HG03442 (cell line): Measurements from ENCODE around the gene PLEKHH2.
"Not testable (repeated sequence)": the region's sequence is repeated elsewhere in the genome, so short reads cannot be mapped to it uniquely, and the experiment has no call there.

Source experiments
- ATAC-seq: cut with Tn5 transposase; IDR thresholded peaks from one replicate; pipeline ENCODE4 v1.9.1; 2021; ENCODE audit warnings: mild to moderate bottlenecking, moderate library complexity; ENCODE audit not compliant: unreplicated experiment

PLEKHH2 gene

DNA sequence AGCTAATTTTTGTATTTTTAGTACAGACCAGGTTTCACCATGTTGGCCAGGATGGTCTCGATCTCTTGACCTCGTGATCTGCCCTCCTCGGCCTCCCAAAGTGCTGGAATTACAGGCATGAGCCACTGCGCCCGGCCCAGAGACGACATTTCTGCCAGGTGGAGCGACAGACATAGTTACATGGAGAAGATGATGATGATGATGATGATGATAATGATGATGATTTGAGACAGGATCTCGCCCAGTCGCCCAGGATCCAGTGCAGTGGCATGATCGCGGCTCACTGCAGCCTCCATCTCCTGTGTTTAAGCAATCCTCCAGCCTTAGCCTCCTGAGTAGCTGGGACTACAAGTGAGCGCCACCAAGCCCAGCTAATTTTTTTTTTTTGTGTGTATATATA, 907 bp upstream of the PLEKHH2 start:
- ATAC-seq, result not testable (repeated sequence)

DNA sequence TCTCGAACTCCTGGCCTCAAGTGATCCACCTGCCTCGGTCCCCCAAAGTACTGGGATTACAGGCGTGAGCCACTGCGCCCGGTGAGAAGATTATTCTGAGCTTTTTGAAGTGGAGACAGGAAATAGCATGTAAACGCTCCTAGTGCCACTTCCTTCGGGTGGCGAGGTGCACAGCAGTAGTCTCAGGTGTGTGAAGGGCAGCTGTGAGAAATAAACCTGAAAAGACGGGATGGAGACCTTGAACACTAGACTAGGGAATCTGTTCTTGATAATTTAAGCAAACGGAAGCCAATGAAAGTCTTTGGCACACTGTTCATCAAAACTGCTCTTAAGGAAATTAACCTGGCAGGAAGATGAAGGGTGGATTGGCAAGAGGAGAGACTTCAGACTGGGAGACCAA, 439 bp upstream of the PLEKHH2 start:
- ATAC-seq, result no peak

DNA sequence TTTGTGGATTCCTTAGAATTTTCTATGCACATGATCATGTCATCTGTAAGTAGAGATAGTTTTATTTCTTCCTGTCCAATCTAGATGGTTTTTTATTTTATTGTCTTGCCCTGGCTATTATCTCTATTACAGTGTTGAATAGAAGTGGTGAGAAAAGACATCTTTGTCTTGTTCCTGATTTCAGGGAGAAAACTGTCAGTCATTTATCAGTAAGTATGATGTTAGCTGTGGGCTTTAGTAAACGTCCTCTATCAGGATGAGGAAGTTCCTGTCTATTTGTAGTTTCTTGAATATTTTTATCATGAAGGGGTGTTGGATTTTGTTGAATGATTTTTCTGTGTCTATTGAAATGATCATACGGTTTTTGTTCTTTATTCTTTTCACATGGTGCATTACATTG, 5.3 kb downstream of the PLEKHH2 start:
- no peak for ATAC-seq

DNA sequence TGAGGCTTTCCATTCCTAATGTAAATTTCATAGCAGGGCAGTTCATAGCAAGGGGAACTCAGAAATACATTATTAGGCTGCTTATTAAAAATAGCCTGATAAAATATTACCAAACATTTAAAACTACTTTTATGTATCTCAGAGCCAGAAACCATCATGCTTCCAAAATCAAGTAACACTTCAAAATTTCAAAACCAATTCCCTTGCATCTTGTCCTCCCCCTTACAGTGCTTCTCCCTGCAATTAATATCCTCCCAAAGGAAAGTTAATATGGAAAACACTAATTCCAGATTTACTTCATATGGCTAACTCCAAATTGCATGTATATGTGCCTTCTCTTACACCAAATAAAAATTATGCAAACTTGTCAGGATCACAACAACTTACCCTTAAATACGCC, 6.6 kb downstream of the PLEKHH2 start:
- no peak for ATAC-seq

DNA sequence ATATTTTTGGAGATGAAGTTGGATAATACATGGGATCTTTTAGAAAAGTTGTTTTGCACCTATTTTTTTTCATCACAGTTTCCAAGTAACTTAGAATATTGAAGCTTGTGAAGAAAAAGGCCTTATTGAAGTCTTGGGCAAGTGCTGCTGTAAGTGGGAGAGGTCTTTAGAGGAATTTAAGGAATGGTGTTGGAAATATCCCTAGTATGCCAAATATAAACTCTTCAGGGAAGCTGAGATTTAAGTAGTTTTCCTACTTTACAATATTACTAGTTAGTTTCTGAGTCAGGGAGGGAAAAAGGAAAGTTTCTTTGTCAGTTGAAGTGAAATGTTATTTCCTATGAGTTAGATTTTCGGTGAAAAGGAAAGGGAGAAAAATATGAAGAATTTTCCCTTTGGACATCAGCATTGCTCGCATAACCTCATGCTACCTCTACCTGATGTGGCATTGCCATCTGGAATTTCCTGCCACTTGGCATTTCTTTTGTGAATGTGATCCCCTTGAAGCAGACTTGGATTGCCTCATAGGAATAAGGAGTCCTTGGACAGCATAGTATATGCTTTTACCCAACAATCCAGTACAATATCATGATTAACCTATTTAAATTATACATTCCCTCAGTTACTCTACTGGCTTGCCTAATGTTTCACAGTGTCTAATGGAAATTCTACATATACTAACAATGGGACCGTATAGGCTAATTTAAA, 12.1 kb downstream of the PLEKHH2 start:
- ATAC-seq, result no peak

DNA sequence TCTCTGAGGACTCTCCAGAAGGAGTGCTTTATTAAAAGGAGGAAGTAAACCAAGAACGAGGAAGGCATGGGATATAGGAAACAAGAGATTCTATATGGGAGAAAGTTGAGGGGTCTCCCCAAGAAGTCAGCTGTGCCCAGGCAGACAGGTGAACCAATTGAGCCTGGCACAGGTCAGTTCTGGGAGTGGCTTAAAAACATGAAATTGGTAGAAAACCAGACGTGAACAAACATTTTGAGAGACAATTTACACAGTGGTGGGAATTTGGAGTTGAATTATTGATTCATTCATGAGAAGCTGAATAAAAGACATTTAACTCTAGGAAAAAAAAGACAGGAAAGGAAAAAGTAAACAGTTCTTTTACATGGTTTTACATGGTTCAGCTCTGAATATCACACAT, 16.4 kb downstream of the PLEKHH2 start:
- ATAC-seq, result no peak

DNA sequence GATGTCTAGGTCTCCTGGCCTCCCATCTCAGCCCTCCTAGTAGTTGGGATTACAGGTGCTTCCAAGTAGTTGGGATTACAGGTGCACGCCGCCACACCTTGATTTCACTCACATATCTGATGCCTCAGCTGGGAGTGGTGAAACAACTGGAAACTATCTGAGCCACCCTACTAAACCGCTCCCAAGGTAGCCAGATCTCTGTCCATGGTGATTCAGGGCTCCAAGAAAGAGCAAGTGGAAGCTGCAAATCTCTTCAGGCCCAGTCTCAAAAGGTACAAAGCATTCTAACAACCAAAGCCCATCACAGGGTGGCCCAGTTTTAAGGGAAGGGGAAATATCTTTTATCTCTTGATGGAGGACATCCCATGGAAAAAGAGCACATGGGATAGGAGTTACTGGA, 20.2 kb downstream of the PLEKHH2 start:
- no peak for ATAC-seq

DNA sequence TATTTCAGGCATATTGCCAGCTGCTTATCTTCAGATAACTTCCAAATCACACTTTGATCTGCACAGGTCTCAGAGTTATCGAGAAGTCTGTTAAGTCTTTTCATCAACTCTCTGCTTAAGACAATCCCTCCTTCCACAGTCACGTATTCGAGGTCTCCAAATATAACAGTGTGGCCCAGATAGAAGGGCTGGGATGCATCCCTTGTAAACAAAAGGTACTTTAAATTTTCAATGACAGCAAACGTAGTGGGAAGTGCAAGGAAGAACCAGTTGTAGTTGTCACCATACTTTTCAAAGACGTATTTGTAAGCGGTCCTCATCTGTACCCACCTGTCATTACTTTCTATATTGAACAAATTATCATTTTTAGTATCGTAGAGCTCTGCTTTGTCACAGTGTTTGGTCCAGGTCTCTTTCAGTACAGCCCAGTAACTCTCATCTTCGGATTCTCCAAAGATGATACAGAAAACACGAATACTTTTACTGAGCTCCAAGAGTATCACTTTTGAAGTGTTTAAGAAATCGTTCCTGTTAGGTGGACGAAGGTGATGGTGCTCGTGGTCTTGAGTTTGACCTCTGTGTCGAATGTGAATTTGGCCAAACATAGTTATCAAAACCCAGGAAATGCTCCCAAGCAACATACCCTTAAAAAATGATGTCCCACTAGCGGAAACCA, 38.7 kb downstream of the PLEKHH2 start:
- ATAC-seq, result no peak

DNA sequence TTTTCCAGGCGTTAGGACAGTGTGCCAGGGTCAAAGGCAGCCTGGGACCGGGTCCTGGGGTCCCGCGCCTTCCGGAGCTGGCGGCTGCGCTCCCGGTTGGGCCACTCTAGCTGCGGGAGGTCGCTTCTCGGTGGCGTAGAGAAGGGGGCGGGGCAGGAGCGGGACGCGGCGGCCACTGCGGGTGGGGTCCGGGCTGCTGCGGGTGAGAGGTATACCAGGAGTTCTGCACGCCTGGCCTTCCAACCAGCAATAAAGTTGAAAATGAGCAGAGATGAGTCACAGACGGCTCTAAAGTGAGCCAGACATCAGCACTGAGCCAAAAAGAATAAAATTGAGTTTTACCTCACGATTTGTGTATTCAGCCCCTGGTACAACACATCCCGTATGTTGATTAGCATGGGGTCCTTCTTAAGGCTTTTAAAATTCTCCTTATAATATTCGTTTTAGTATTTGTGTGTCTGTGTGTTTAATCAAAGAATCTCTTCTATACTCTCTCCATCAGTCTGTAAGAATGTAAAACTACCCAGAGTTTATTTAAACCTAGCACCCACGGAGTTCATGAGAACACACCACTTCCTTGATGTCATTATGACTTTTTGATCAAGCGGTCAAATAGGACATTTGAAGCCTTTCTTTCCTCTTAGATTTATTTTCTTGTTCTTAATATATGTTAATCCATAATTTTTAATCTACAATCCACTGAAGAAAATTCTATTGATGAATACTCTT, 39.4 kb downstream of the PLEKHH2 start, which contains the start of gene C1GALT1C1L:
C1GALT1C1L (minus strand) TSS at position 108 of the 729 bp plus-strand sequence; CDS start at position 1, 107 bp downstream.
- ATAC-seq, result no peak

DNA sequence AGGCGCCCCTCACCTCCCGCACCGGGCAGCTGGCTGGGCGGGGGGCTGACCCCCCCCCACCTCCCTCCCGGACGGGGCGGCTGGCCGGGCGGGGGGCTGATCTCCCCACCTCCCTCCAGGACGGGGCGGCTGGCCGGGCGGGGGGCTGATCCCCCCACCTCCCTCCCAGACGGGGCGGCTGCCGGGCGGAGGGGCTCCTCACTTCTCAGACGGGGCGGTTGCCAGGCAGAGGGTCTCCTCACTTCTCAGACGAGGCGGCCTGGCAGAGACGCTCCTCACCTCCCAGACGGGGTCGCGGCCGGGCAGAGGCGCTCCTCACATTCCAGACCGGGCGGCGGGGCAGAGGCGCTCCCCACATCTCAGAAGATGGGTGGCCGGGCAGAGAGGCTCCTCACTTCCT, 40.7 kb downstream of the PLEKHH2 start:
- not testable (repeated sequence) for ATAC-seq

DNA sequence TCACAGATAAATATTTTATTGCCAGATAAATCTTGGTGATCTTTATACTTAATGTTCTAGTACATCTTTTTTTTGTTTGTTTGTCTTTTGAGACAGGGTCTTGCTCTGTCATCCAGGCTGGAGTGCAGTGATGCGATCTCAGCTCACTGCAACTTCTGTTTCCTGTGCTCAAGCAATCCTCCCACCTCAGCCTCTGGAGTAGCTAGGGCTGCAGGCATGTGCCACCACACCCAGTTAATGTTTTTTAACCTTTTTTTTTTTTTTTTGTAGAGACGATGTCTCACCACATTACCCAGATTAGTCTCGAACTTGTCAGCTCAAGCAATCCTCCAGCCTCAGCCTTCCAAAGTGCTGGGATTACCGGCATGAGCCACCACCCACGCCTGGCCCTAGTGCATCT, 48.3 kb downstream of the PLEKHH2 start:
- no peak for ATAC-seq

DNA sequence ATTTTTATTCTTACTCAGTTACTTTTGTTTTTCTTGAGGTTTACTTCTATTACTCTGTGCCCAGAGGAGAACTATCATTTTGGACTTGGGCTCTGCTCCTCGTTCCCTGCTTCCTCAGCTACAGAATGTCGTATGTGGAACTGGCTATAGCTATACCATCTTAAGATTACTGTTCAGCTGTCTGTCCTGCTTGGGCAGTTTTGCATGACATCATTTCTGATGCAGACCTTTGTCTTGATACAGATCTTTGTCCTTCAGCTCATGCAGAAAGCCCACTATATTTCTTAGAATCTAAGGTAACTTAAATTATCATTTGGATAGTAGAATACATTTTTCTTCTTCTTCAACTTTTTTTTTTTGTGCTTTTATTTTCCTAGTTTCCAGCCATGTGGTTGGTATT, 52.9 kb downstream of the PLEKHH2 start:
- no peak for ATAC-seq

DNA sequence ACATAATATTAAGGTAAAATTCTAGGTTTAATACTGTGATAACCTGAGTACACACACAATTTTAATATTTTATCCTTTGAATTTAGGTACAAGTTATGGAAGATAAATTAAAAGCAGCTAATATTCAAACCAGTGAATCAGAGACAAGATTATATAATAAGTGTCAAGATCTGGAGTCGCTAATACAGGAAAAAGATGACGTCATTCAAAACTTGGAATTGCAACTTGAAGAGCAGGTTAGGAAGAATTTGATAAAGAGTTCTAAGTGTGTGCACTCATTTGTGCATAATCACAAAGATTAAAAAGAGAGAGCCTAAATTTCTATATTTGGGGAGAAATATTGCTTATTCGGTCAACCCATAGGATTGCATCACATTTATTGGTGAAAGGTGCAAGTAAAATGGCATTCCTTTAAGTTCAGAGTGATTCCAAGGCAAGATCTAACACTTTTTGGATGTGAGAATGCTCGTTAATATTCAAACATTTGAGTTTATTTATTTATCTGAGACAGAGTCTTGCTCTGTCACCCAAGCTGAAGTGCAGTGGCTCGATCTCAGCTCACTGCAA, 55.5 kb downstream of the PLEKHH2 start:
- no peak for ATAC-seq

DNA sequence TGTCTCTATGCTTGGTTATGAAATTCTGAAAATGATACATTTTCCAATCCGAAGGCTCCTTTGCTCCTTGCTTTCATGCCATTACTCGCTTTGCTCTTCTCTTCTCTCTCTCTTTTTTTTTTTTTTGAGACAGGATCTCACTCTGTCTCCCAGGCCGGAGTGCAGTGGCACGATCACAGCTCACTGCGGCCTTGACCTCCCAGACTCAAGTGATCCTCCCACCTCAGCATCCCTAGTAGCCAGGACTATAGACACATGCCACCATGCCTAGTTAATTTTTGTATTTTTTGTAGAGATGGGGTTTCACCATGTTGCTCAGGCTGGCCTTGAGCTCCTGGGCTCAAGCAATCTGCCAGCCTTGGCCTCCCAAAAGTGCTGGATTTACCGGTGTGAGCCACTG, 61.1 kb downstream of the PLEKHH2 start:
- ATAC-seq, result not testable (repeated sequence)

DNA sequence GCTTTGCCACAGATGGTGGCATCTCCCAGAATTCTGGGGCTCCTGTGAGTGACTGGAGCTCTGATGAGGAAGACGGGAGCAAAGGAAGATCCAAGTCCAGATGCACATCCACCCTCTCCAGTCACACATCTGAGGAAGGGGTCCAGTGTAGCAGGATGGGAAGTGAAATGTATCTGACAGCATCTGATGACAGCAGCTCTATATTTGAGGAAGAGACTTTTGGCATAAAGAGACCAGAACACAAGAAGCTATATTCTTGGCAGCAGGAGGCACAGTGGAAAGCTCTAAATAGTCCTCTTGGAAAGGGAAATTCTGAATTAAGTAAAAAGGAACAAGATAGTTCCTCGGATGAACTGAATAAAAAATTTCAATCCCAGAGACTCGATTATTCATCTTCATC, 62.7 kb downstream of the PLEKHH2 start:
- no peak for ATAC-seq

DNA sequence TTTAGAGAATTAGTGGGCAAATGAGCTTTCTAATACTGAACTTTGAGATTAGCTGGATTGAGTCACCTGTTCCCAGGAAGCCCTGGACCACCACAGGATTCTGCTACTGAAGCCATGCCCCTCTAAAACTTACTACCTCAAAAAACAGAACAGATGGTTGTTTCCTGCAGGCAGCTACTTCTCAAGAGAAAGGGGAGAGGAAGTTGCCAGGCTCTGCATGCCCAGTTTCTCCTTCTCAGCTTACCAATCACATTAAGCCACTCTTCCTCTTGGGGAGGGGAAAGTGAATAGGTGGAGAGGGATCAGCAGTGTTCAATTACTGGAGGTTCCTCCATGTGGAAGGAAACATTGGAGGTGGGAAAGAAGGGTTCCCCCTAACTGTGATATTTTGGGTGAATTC, 64.1 kb downstream of the PLEKHH2 start:
- ATAC-seq, result no peak

DNA sequence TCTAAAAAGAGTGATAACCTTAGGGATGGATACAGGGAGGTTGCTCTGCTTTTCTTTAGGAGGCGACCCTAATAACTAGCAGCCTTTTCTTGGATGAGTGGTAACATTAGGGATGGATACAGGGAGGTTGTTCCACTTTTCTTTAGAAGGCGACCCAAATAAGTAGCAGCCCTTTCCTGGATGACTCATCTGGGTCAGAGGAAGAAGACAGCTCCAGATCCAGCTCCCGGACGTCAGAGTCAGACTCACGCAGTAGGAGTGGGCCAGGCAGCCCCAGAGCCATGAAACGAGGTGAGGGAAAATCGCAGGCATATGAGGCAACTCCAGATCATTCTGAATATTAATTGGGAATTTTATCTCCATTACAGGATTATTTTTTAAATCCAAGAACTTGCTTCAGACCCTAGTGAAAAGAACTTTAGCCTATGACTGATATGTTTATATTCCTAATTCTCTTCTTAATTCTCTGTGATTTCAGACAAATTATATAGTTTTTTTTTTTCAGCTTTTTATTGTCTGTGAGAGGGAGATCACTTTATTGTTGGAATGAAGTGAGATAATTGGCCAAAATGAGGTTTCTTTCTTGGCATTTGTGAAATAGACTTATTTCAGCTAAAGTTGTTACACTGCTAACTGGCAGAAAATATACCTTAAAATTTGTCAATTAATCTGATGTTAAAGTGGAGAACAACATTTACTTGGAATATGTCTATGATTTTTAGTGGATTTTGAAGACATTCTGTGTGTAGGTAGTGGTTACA, 70.4 kb downstream of the PLEKHH2 start:
- ATAC-seq, result no peak

DNA sequence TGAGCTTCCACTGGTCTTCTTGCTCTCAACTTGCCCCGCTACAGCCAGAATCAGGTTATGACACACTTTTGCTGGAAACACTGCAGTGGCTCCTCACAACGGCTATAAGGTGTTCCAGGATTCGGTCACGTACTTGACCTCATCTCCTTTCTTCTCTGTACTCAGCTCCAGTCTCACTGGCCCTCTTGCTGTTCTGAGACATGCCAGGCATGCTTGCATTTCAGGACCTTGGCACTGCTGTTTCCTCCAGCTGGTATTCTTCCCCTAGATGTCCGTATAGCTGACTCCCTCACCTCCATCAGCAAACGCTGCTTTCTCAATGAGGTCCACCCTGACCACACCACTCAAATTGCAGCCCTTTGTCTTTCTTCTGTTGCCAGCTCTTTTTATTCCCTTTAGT, 71.1 kb downstream of the PLEKHH2 start:
- no peak for ATAC-seq

DNA sequence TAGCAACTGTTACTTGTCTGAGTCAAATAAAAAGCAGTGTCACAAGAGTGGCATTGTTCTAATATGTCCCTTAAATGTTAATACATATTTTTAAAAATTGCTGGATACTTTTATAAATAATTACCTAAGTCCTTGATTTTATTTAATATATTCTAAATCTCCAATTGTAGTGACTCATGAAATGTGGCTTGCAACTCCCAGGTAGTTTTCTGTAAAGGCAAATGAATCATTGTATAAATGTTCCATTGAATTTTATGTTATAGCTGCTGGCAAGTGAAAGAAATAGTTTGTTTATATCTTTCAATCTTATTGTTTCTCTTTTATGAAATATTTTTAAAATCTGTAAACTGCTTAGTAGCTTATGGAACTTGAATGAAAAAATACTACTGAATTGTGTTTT, 71.8 kb downstream of the PLEKHH2 start:
- ATAC-seq, result no peak

DNA sequence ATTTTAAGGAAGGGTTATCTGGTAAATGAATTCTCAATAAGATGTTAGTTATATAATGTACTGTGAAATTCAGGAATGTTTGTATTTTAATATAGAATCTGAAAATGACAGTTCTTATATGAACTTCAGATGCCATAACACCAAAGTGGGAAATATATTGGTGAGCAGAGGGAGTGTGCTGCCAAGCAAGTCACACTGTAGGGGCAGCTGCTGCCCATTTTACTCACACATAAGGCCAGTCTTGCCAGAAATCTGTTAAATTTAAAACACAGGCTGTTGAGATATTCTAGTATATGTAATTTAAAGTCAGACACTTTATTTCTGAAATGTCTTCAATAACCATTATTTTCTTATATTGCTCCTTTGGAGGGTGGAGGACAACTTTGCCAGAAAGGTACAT, 73.8 kb downstream of the PLEKHH2 start:
- ATAC-seq, result no peak

DNA sequence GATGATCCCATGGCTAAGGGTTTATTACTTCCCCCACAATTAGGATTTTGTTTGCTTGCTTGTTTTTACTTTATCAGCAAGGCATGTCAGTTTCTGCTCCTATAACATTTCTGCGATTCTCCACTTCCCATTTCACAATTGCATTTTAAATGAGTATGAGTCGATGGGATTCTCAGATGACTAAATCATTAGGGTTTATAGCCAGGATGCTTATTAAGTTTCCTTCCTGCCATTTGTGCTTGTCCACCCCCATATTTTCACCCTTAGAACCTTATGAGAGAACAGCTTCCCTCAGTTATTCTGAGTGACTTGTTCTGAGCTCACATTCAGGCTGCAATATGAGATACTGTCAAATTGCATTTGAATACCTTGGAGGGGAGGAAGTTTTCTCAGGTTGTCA, 77.1 kb downstream of the PLEKHH2 start:
- ATAC-seq, result no peak
